Measurements from ENCODE around the gene LAMB4. TPM values are rescaled to one million over a fixed set of nuclear protein-coding genes. Genes with fewer than 3 reads are reported as not detected.

The LAMB4 gene
- total and polyA plus RNA-seq, 2 experiments from 2014 or later, result not detected

DNA sequence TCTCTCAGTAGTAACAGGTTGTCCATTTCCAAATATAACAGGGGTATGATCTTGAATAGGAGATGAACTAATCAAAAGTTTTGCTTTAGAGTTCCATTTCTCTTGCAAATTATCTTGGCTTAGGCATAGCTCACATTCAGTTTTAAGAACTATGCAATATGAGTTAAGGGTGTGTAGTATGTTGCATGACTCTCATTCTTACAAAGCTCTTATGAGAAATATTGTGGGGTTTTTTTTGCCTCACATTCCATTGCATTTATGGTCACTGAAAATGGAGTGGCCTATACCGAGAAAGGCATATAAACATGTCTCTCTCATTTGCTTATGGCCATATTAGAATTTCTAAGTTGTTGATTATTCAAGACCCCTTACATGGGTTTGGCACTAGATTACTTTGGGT lies 78.7 kb downstream of the LAMB4 start (continued):
- TF ChIP-seq, protein P1, sequence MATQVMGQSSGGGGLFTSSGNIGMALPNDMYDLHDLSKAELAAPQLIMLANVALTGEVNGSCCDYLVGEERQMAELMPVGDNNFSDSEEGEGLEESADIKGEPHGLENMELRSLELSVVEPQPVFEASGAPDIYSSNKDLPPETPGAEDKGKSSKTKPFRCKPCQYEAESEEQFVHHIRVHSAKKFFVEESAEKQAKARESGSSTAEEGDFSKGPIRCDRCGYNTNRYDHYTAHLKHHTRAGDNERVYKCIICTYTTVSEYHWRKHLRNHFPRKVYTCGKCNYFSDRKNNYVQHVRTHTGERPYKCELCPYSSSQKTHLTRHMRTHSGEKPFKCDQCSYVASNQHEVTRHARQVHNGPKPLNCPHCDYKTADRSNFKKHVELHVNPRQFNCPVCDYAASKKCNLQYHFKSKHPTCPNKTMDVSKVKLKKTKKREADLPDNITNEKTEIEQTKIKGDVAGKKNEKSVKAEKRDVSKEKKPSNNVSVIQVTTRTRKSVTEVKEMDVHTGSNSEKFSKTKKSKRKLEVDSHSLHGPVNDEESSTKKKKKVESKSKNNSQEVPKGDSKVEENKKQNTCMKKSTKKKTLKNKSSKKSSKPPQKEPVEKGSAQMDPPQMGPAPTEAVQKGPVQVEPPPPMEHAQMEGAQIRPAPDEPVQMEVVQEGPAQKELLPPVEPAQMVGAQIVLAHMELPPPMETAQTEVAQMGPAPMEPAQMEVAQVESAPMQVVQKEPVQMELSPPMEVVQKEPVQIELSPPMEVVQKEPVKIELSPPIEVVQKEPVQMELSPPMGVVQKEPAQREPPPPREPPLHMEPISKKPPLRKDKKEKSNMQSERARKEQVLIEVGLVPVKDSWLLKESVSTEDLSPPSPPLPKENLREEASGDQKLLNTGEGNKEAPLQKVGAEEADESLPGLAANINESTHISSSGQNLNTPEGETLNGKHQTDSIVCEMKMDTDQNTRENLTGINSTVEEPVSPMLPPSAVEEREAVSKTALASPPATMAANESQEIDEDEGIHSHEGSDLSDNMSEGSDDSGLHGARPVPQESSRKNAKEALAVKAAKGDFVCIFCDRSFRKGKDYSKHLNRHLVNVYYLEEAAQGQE (IDR thresholded peaks at IDR 0.05; ENCODE audit: unreplicated experiment), result no peak
- TF ChIP-seq, protein P2, sequence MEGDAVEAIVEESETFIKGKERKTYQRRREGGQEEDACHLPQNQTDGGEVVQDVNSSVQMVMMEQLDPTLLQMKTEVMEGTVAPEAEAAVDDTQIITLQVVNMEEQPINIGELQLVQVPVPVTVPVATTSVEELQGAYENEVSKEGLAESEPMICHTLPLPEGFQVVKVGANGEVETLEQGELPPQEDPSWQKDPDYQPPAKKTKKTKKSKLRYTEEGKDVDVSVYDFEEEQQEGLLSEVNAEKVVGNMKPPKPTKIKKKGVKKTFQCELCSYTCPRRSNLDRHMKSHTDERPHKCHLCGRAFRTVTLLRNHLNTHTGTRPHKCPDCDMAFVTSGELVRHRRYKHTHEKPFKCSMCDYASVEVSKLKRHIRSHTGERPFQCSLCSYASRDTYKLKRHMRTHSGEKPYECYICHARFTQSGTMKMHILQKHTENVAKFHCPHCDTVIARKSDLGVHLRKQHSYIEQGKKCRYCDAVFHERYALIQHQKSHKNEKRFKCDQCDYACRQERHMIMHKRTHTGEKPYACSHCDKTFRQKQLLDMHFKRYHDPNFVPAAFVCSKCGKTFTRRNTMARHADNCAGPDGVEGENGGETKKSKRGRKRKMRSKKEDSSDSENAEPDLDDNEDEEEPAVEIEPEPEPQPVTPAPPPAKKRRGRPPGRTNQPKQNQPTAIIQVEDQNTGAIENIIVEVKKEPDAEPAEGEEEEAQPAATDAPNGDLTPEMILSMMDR (conservative IDR thresholded peaks at IDR 0.05; ENCODE audit: low read depth in 2 of 2), result no peak
- no peak for TF ChIP-seq NANOG (IDR thresholded peaks at IDR 0.05; ENCODE audit: borderline replicate concordance)
- TF ChIP-seq, protein P3, sequence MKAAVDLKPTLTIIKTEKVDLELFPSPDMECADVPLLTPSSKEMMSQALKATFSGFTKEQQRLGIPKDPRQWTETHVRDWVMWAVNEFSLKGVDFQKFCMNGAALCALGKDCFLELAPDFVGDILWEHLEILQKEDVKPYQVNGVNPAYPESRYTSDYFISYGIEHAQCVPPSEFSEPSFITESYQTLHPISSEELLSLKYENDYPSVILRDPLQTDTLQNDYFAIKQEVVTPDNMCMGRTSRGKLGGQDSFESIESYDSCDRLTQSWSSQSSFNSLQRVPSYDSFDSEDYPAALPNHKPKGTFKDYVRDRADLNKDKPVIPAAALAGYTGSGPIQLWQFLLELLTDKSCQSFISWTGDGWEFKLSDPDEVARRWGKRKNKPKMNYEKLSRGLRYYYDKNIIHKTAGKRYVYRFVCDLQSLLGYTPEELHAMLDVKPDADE (IDR thresholded peaks at IDR 0.05), result no peak

DNA sequence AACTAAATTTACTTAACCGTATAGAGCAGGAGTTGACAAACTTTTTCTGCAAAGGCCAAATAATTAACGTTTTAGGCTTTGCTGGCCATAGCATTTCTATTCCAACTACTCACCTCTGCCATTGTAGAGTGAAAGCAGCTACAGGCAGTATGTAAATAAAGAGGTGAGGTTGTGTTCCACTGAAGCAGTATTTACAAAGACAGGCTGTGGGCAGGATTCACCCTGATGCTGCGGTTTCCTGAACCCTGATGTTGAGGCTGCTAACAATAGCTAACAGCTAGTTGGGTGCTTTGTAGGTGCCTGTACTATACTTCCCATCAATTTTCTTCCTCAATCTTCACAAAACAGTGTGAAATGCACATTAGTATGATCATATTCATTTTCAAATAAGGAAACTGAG lies 80.2 kb downstream of the LAMB4 start:
- ATAC-seq, result peak; percentile 67
- H3K4me3 Mint-ChIP-seq, result no peak overlapping the region
- no peak overlapping the region for H3K27ac ChIP-seq (ENCODE audit: low read depth)
- no peaks in the 10 kb centered on the region for H3K9me3 Mint-ChIP-seq
- H2AFZ ChIP-seq, result no peak overlapping the region
- H3K27me3 ChIP-seq (ENCODE audit: insufficient read depth), result no peaks in the 10 kb centered on the region
- no peaks in the 10 kb centered on the region for H3F3A ChIP-seq (replicated peaks; ENCODE audit: low read depth)
- no peaks in the 10 kb centered on the region for H3K27me3 Mint-ChIP-seq (ENCODE audit: insufficient read depth, low read depth, poor library complexity)
- H4K20me1 ChIP-seq (replicated peaks; ENCODE audit: insufficient read depth), result no peaks in the 10 kb centered on the region
- no peak overlapping the region for H3K27ac Mint-ChIP-seq
- no peak overlapping the region for H3K4me3 ChIP-seq
- no peak overlapping the region for H3K4me2 ChIP-seq
- no peaks in the 10 kb centered on the region for H3K79me2 ChIP-seq (replicated peaks; ENCODE audit: insufficient read depth)
- no peaks in the 10 kb centered on the region for H3K4me1 ChIP-seq (ENCODE audit: insufficient read depth)
- DNase-seq (ENCODE audit: low spot score), result no peak
- no peaks in the 10 kb centered on the region for H3K4me1 Mint-ChIP-seq
- no peaks in the 10 kb centered on the region for H3K36me3 ChIP-seq (ENCODE audit: insufficient read depth)
- H3K36me3 Mint-ChIP-seq (ENCODE audit: low read depth), result no peaks in the 10 kb centered on the region
- H3K9me2 ChIP-seq (ENCODE audit: insufficient read depth), result no peaks in the 10 kb centered on the region
- TF ChIP-seq, protein P2 (conservative IDR thresholded peaks at IDR 0.05; ENCODE audit: low read depth in 2 of 2), result no peak
- TF ChIP-seq, protein P1 (IDR thresholded peaks at IDR 0.05; ENCODE audit: unreplicated experiment), result no peak
- TF ChIP-seq CREB1 (CRISPR knock-in tag; IDR thresholded peaks at IDR 0.05; ENCODE audit: low read depth), result no peak
- TF ChIP-seq JUNB (IDR thresholded peaks at IDR 0.05; ENCODE audit: unreplicated experiment), result no peak
- no peak for TF ChIP-seq EZH2 (IDR thresholded peaks at IDR 0.05; ENCODE audit: low read depth, unreplicated experiment)
- TF ChIP-seq ZNF114 (CRISPR knock-in tag; IDR thresholded peaks at IDR 0.05), result no peak
- TF ChIP-seq EZH2phosphoT487 (IDR thresholded peaks at IDR 0.05; ENCODE audit: unreplicated experiment), result no peak
- TF ChIP-seq ZNF331 (CRISPR knock-in tag; IDR thresholded peaks at IDR 0.05; ENCODE audit: low read depth), result no peak
- TF ChIP-seq, protein P3 (IDR thresholded peaks at IDR 0.05), result no peak

Data from GM23338 (cell line).